SU-DHL-6 (cell line): ENCODE measurements around the gene IP6K3.

ENCODE experiments used
- H2AFZ ChIP-seq: fragments of 200-600 bp; sonication (generic); 2 replicates; pipeline ENCODE4 v1.6.1; 2014; ENCODE audit warnings: low read depth, mild to moderate bottlenecking, moderate library complexity, mixed read lengths, antibody characterized with exemption, low read length; ENCODE audit not compliant: severe bottlenecking
- H3F3A ChIP-seq: fragments of 200-600 bp; shearing (Covaris generic); 2 replicates; pipeline ENCODE4 v1.6.0; 2016; ENCODE audit warnings: antibody characterized with exemption, mild to moderate bottlenecking; ENCODE audit not compliant: insufficient read depth
- H3K27ac ChIP-seq: fragments of 200-600 bp; sonication (generic); 2 replicates; pipeline ENCODE4 v1.5.1; 2016; ENCODE audit warnings: low read depth, mild to moderate bottlenecking, low read length, moderate library complexity, mixed read lengths
- H3K27me3 ChIP-seq: fragments of 200-600 bp; sonication (generic), shearing (Covaris generic); 2 replicates; pipeline ENCODE4 v1.6.0; 2014; ENCODE audit warnings: mild to moderate bottlenecking, low read length
- H3K36me3 ChIP-seq: fragments of 200-600 bp; sonication (generic); 2 replicates; pipeline ENCODE4 v1.6.1; 2014; ENCODE audit warnings: mild to moderate bottlenecking, low read length, mixed read lengths
- H3K4me2 ChIP-seq: fragments of 300-600, 200-600 bp; shearing (Covaris generic), sonication (generic); 2 replicates; pipeline ENCODE4 v1.6.0; 2014; ENCODE audit warnings: low read length, low read depth, mild to moderate bottlenecking; ENCODE audit not compliant: poor library complexity, severe bottlenecking
- H3K4me3 ChIP-seq: fragments of 200-600 bp; sonication (generic); 2 replicates; pipeline ENCODE4 v1.5.1; 2014; ENCODE audit warnings: antibody characterized with exemption, low read length, mild to moderate bottlenecking, mixed read lengths; ENCODE audit not compliant: insufficient read depth, poor library complexity, severe bottlenecking
- H3K79me2 ChIP-seq: fragments of 200-600 bp; sonication (generic); 2 replicates; pipeline ENCODE4 v1.6.1; 2014; ENCODE audit warnings: mild to moderate bottlenecking, low read length, moderate library complexity; ENCODE audit not compliant: insufficient read depth
- H3K9ac ChIP-seq: fragments of 200-600 bp; sonication (generic); 2 replicates; pipeline ENCODE4 v1.7.0; 2014; ENCODE audit warnings: mild to moderate bottlenecking, low read length
- H3K9me2 ChIP-seq: fragments of 200-600 bp; sonication (generic); replicated peaks from 2 replicates; pipeline ENCODE4 v1.6.1; 2014; ENCODE audit warnings: low read length; ENCODE audit not compliant: insufficient read depth
- H3K9me3 ChIP-seq: fragments of 200-600 bp; sonication (generic); 2 replicates; pipeline ENCODE4 v1.6.1; 2014; ENCODE audit warnings: low read length, mixed read lengths; ENCODE audit not compliant: insufficient read depth
- H4K20me1 ChIP-seq: fragments of 200-600 bp; sonication (generic); 2 replicates; pipeline ENCODE4 v1.6.1; 2014; ENCODE audit warnings: low read depth, mild to moderate bottlenecking, antibody characterized with exemption, low read length, moderate library complexity, mixed read lengths
- CTCF ChIP-seq: fragments of 200-600 bp; sonication (generic); IDR thresholded peaks from one replicate; pipeline ENCODE4 v1.5.1; 2017; ENCODE audit warnings: antibody characterized with exemption, mild to moderate bottlenecking, low read length, moderate library complexity; ENCODE audit not compliant: insufficient read depth, poor library complexity, severe bottlenecking
- EZH2phosphoT487 ChIP-seq: fragments of 200-600 bp; sonication (generic), shearing (Covaris generic); conservative IDR thresholded peaks from 2 replicates; pipeline ENCODE4 v1.6.1; 2018; ENCODE audit warnings: mild to moderate bottlenecking, antibody characterized with exemption, low read length, moderate library complexity, mixed read lengths

IP6K3 gene

GRCh38 chr6:33671744-33672072, 75.0 kb downstream of the IP6K3 start:
- H3K9ac ChIP-seq, result no peak overlapping the region
- TF ChIP-seq CTCF, result no peak
- TF ChIP-seq EZH2phosphoT487, result no peak
- H3K27me3 ChIP-seq, result no peaks in the 10 kb centered on the region
- H2AFZ ChIP-seq, result no peak overlapping the region
- no peak overlapping the region for H3K4me3 ChIP-seq
- H3K4me2 ChIP-seq, result no peak overlapping the region
- H3K79me2 ChIP-seq, result no peaks in the 10 kb centered on the region
- H3K9me2 ChIP-seq, result no peaks in the 10 kb centered on the region
- no peaks in the 10 kb centered on the region for H3K9me3 ChIP-seq
- no peak overlapping the region for H3K27ac ChIP-seq
- H4K20me1 ChIP-seq, result no peaks in the 10 kb centered on the region
- 0 out of 2 replicates have a peak, but pooled peaks cover 4% of the 10 kb centered on the region for H3K36me3 ChIP-seq
- no peaks in the 10 kb centered on the region for H3F3A ChIP-seq
